HG03175 (cell line): ENCODE data around the gene ZNF816.
"Not testable (repeated sequence)": the region's sequence is repeated elsewhere in the genome, so short reads cannot be mapped to it uniquely, and the experiment has no call there.

Source experiments
- ATAC-seq: cut with Tn5 transposase; IDR thresholded peaks from one replicate; pipeline ENCODE4 v1.9.1; 2021; ENCODE audit warnings: mild to moderate bottlenecking, moderate library complexity; ENCODE audit not compliant: unreplicated experiment

ZNF816 gene

DNA sequence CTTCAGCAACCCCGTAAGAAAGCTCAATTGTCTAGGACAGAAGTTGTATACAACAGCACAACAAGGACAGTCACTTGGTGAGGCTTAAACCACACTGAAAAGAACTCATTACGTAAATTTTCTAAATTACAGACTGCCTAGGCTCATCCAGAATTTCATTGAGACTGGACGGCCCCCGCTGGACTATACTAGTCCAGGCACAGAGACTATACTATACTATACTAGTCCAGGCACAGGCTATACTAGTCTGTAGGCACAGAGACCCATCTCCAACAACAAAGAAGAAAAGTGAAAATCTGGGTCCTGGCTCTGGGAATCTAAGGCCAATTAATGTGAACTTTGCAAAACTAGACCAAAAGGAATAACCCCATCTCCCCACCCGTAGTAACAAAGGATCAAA is 700 bp downstream of the ZNF816 start:
- ATAC-seq = no peak

DNA sequence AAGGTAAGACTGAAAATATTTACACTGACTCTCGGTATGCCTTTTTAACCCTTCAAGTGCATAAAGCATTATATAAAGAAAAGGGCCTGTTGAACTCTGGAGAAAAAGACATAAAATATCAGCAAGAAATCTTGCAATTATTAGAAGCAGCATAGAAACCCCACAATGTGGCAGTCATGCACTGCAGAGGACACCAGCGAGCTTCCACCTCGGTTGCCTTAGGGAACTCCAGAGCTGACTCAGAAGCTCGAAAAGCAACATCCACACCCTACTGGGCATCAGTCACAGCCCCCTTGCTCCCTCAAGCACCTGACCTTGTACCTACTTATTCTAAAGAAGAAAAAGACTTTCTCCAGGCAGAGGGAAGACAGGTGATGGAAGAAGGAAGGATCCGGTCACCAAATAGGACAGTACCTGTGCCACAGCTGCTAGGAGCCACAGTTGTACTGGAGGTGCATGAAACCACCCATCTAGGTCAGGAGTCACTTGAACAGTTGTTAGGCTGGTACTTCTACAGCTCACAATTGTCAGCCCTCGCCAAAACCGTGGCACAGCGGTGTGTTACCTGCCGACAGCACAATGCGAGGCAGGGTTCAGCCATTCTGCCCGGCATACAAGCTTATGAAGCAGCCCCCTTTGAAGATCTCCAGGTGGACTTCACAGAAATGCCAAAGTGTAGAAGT is 2.9 kb downstream of the ZNF816 start:
- ATAC-seq = no peak

DNA sequence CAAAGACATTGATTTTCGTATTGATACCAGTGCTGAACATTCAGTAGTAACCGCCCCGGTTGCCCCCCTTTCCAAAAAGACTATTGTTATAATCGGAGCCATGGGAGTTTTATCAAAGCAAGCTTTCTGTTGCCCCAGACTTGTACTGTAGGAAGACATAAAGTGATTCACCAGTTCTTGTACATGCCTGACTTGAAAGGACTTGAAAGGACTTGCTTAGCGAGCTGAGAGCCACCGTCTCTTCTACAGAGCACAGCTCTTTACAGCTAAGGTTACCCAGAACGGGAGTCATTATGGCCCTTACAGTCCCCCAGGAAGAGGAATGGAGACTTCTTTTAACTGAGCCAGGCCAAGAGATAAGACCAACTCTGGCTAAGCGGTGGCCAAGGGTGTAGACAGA is 5.1 kb downstream of the ZNF816 start:
- no peak for ATAC-seq

DNA sequence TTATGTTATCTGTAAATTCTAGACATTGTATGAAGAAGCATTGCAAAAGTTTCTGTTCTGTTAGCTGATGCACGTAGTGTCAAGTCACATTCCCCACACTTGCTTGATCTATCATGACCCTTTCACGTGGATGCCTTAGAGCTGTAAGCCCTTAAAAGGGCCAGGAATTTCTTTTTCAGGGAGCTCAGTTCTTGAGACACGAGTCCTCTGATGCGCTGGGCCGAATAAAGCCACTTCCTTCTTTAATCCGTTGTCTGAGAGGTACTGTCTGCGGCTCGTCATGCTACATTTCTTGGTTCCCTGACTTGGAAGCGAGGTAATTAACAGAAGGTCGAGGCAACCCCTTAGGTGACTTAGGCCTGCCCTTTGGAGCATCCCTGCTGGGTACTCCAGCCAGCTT is 5.8 kb downstream of the ZNF816 start:
- ATAC-seq = no peak

DNA sequence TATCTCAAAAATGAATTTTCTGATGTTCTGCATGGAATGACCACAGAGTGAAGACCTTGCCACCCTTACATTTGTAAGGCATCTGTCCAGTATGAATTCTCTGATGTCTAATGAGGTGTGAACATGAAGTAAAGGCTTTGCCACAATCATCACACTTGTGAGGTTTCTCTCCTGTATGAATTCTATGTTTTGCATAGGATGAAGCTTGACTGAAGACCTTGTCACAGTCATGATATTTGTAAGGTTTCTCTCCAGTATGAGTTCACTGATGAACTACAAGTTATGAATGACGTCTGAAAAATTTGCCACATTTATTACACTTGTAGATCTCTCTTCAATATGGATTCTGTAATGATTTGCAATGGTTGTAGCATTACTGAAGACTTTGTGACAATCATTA is 13.3 kb downstream of the ZNF816 start:
- ATAC-seq = no peak

DNA sequence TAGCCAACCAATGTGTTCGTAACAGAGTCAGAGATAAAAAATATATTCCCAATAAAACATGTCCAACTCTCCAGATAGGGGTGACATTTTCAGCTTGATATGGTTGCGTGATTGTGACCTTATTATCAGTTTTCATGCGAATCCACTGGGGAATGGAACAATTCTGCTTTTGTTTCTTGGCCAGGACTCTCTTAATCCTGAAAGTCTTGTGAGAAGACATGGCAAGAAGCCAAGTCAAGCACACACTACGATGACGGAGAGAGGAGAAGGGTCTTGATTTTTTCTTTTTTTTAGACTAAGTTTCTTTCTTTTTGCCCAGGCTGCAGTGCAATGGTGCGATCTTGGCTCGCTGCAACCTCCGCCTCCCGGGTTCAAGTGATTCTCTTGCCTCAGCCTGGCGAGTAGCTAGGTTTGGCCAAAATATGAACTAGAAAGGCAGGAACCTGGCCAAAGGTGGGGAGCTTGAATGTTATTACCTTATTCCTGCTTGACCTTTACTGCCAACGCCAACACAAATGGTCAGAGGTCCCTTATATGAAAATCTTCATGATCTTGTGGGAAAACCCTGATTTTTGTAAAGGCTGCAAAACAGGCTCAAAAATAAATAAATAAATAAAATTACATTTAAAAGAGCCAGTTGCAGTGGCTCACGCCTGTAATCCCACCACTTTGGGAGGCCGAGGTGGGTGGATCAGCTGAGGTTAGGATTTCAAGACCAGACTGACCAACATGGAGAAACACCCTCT is 14.5 kb downstream of the ZNF816 start:
- ATAC-seq = no peak

DNA sequence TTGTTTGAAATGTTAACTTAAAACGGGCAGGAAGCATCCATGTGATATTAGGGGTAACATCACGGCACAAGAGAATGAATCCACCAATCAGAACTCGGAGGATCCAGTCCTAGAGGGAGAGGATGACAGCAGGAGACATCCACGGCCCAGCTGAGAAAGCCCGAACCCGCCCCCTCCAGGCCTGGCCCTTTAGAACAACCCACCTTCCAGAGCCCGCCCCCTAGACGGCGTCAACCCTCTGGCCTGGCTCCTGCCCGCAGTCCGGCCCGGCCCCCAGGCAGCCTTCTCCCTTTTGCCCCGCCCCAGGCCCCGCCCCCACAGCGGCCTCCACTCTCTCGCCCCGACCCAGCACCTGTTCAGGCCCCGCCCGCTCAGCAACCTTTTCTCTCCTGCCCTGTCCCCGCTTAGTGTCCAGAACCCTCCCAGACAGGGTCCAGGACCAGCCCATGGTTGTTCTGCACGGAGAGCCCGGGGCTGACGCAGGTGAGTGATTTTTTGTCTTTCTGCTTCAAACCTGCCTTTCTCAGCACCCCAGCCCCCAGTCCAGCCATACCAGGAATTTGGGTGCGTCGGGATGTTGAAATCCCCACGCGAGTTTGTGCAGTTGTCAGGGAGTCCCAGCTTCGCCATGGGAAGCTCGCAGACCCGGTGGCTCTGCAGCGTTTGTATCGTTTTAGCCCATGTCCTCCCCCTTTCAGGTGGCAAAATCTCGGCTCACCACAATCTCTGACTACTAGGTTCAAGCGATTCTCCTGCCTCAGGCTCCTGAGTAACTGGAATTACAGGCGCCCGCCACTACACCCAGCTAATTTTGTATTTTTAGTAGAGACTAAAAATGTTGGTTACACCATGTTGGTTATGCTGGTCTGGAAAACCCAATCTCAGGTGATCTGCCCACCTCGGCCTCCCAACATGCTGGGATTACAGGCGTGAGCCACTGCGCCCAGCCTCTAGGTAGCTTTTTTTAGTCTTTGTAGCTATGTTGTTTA is 16.1 kb downstream of the ZNF816 start:
- ATAC-seq = no peak

DNA sequence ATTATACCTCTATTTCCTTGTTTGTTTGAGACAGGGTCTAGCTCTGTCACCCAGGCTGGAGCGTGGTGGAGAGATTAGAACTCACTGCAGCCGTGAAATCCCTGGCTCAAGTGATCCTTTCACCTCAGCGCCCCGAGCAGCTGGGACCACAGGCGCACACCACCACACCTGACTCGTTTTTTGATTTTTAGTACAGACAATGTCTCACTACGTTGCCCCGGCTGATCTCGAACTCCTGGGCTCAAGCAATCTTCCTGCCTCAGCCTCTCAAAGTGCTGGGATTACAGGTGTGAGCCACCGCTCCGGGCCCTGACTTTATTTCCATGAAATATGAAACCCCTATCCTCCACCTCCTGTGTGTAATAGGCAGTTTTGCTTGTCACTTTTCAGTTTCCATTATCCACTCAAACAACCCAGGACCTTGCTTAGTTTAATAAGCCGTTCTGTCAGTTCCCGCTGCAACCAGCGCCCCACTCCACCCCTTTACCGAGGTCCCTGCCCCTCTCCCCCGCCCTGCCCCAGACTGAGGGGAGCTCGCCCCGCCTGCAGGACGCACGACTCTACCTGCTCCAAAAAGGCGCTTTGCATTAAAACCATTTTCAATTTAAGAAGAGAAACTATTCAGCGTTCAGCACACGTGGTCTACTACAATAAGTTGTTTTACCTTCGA is 16.9 kb downstream of the ZNF816 start:
- ATAC-seq = no peak

DNA sequence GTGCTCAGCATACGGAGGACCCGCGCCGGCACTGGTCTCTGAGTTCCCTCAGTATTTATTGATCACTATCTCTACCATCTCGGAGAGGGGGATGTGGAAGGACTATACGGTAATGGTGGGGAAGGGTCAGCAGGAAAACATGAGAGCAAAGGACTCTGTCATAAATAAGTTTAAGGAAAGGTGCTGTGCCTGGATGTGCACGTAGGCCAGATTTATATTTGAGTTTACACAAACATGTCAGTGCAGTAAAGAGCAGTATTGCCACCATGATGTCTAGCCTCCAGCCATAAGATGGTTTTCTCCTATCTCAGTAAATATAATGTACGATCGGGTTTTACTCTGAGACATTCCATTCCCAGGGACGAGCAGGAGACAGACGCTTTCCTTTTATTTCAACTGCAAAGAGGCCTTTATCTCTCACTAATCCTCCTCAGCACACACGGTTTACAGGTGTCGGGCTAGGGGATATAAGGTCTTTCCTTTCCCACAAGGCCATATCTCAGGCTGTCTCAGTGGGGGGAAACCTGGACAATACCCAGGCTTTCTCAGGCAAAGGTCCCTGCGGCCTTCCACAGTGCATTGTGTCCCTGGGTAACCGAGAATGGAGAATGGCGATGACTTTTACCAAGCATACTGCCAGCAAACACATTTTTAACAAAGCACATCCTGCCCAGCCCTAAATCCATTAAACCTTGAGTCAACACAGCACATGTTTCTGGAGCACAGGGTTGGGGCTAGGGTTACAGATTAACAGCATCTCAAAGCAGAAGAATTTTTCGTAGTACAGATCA is 17.8 kb downstream of the ZNF816 start:
- ATAC-seq = not testable (repeated sequence)

DNA sequence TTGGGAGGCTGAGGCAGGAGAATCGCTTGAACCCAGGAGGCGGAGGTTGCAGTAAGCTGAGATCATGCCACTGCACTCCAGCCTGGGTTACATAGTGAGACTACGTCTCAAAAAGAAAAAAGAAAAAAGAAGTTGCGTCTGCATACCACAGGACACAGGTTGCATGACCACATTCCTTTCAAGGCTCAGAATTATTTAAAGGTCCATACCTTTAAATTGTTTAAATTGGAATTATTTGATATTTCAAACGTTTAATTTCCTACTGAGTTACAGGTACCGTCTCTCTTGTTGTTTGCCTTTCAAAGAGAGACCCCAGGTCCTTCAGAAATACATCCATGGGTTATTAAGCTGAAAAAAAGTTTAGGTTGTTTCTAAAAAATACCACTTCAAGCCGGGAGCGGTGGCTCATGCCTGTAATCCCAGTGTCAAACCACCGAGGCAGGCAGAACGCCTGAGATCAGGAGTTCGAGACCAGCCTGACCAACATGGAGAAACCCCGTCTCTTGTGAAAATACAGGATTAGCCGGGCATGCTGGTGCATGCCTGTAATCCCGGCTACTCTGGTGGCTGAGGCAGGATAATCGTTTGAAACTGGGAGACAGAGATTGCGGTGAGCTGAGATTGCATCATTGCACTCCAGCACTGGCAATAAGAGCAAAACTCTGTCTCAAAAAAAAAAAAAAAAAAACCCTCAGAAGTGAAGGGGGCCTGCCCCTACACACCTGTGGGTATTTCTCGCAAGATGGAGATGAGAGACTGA is 18.6 kb downstream of the ZNF816 start:
- ATAC-seq = no peak

DNA sequence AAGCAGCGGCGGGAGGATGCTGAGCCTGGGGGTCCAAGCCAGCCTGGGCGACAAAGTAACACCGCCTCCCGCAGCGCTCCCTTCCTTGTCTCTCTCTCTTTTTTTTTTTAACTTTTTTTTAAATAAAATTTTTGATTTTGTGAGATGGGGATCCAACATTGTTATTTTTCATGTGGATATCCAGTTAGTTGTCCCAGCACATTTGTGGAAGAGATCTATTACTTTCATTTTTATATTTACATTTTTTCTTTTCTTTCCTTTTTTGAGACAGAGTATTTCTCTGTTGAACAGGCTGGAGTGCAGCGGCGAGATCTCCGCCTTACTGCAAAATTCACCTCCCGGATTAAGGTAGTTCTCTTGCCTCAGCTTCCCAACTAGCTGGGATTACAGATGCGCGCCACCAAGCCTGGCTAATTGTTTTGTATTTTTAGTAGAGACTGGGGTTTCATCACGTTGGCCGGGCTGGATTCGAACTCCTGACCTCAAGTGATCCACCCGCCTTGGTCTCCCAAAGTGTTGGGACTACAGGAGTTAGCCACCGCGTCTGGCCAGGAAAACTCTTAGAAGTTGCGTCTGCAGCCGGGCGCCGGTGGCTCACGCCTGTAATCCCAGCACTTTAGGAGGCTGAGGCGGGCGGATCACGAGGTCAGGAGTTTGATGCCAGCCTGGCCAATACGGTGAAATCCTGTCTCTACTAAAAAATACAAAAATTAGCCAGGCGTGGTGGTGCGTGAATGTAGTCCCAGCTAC is 19.4 kb downstream of the ZNF816 start:
- ATAC-seq = no peak

DNA sequence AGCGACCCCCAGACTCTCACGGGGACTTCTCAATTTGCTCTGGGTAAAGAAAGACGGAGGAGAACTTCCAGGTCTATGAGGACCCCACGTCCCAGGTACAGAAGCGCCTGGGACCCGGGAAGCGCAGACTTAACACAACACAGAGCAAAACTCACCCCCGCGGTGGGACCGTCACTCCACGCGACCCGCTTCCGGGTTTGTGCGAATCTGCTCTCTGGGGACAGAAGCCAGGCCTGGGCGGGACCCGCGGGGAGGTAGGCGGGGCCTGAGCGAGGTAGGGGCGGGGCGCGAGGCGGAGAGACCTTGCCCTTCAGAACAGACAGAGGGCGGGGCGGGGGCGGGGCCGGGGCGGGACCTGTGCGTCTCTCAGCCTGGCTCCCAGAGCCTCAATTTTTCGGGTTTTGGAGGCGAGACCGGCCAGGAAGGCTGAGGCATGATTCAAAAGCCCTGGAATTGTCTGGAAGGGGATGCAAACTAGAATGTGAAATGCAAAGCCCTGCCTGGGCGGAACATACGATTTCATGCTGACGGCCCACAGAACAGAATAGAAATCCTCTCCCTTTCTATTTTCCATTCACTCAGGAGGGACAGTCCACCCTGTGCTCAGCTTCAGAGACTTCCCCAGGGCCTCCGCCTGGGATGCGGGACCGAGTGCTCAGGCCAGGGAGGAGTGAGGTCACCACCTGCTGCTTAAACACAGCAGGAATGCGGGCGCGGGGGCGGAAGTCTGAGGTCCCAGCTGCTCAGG is 20.1 kb downstream of the ZNF816 start:
- ATAC-seq = peak; percentile 97

DNA sequence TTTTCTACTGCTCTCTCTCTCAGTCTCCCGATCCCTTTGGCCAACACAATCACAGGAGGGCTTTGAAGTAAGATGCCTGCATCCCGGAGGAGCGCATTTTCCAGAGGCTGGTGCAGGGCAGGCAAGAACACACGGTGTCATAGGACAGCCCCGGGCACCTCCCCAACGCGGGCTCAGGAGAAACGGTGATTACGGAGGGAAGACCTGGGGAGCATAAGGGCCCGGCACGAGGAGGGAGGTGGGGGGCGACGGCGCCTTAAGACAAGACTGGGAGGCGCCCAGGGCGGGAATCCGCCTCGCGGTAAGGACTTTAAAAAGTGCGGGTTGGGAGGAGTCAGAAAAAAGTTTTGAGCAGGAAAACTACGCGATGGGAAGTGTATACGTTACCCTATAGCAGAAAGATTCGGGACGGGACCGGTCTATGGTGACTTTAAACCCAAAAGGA is 20.7 kb downstream of the ZNF816 start:
- ATAC-seq = peak; percentile 12

DNA sequence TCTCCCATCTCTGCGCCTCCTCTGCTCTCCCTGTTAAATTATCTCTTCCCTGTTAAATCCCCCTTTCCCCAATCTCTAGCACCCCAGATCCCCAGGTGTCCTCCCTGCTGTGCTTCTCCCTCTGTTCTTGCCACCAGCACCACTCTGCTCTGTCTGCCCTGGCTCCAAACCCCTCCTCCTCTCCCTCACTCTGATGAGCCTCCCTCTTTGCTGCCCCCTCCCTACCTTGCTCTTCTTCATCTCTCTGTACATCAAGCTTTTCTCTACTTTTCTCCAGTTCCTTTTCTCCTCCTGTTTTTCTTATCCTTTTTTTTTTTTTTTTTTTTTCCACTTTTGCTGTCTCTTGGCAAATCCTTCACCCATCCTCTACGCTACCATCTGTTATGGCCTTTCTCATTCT is 21.2 kb downstream of the ZNF816 start:
- ATAC-seq = not testable (repeated sequence)

DNA sequence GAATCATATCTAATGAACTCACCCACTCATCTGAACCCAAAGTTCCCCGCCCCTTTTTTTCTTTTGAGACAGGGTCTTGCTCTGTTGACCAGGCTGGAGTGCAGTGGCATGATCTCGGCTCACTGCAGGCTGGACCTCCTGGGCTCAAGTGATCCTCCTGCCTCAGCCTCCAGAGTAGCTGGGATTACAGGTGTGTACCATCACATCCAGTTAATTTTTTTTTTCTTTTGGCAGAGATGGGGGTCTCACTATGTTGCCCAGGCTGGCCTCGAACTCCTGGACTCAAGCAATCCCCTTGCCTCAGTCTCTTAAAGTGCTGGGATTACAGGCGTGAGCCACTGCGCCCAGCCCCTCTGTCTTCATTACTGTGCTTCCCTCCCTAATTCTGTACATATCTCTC is 21.8 kb downstream of the ZNF816 start:
- not testable (repeated sequence) for ATAC-seq

DNA sequence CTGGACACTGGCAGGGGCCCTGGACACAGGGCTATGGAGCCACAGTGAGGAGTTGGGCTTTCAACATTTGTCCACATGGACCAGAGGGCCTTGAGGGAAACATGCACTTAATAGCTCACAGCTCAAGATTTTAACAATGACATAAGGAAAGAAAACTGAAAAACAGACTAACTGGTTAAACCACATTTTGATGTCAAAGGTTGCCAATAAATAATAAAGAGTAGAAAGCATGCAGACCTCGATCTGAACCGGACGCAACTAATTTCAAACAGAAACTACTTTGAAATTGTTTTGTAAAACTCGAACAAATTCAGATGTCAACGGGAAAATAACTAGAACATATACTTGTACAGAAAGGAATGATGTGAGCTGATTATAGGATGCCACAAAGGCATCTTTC is 23.9 kb downstream of the ZNF816 start:
- no peak for ATAC-seq

DNA sequence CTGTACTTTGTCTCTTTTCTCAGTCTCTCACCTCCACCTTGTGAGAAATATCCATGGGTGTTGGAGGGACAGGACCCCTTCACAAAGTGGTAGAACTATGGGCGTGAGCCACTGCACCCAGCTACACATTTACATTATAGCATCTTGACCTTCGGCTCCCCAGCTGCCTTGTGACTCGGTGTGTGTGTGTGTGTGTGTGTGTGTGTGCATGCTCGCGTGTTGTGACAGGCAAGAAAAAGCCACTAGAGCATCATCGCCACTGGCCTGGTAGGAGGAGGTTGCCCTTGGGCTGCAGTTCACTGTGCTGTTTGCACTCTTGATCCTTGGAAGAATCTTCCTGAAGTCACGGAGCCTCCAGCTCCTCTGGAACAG is 25.7 kb downstream of the ZNF816 start:
- no peak for ATAC-seq
